Duodenal mucosa (tissue), 2 donors: Measurements from ENCODE around the gene MAP1LC3C.
A peak's percentile ranks its signal among the peaks of the same experiment; 100 is the strongest.

Experiments
- H3K27ac ChIP-seq: one replicate; pipeline ENCODE4 v1.7.0; 2013; ENCODE audit warnings: low read depth, low read length
- H3K27me3 ChIP-seq, 2 donors: one replicate each; pipeline ENCODE4 v1.7.0; 2013; ENCODE audit warnings: low read length in 2 of 2, control low read depth in 1 of 2; ENCODE audit not compliant: insufficient read depth in 2 of 2, control insufficient read depth in 1 of 2
- H3K36me3 ChIP-seq, 2 donors: one replicate each; pipeline ENCODE4 v1.7.0; 2013; ENCODE audit warnings: low read length in 2 of 2, control low read depth in 1 of 2; ENCODE audit not compliant: insufficient read depth in 2 of 2, control insufficient read depth in 1 of 2
- H3K4me1 ChIP-seq, 2 donors: one replicate each; pipeline ENCODE4 v1.7.0; 2013; ENCODE audit warnings: low read length in 2 of 2, control low read depth in 1 of 2; ENCODE audit not compliant: insufficient read depth in 2 of 2, control insufficient read depth in 1 of 2
- H3K4me3 ChIP-seq, 2 donors: one replicate each; pipeline ENCODE4 v1.7.0; 2013; ENCODE audit warnings: low read length in 2 of 2, low read depth in 1 of 2
- H3K9ac ChIP-seq, 2 donors: one replicate each; pipeline ENCODE4 v1.7.0; 2013; ENCODE audit warnings: low read length in 2 of 2, low read depth in 1 of 2
- H3K9me3 ChIP-seq, 2 donors: one replicate each; pipeline ENCODE4 v1.7.0; 2013; ENCODE audit warnings: low read length in 2 of 2, control low read depth in 1 of 2; ENCODE audit not compliant: control insufficient read depth in 1 of 2

The MAP1LC3C gene

DNA sequence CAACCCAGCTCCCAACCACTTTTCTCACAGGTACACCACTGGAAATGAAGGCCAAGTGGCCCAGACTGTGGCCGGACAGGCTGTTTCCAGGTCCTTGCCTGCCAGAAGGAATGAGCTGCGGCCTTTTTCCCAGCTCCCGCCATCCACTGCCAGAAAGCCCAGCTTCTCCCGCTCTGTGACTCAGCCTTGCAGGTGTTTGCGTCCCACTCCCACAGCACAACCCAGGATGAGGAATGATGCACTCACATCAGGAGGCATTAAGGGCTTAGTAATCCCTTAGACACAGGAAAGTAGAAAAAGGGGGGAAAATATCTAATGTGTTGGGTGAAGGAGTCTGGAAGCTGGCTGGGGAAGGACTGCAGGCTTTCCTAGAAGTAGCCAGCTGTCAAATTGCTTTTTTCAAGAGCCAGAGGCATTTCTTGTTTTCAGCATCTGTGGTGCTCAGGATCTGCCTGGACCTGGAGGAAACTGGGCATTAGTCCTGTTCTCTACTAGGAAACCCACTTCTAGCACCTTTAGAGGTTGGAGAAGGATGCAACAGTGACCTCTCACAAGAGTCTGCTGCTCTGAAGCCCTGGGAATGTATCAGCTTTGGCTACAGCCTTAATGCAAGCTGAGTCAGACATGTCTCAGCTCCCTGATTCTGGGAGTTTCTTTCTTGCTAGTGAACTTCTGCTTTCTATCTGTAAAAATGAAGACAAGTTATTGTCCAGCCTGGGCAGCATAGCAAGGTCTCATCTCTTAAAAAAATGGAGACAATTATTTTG lies 13.2 kb upstream of the MAP1LC3C start:
- H3K4me1 ChIP-seq = no peaks in the 10 kb centered on the region
- H3K4me3 ChIP-seq = no peak overlapping the region
- H3K27me3 ChIP-seq = no peaks in the 10 kb centered on the region
- no peaks in the 10 kb centered on the region for H3K36me3 ChIP-seq
- H3K9ac ChIP-seq = no peak overlapping the region
- H3K27ac ChIP-seq = no peak overlapping the region
- H3K9me3 ChIP-seq = no peaks in the 10 kb centered on the region

GRCh38 chr1:242008826-242009495 lies 10.1 kb upstream of the MAP1LC3C start:
- no peaks in the 10 kb centered on the region for H3K4me1 ChIP-seq
- no peak overlapping the region for H3K4me3 ChIP-seq
- H3K36me3 ChIP-seq = no peaks in the 10 kb centered on the region
- no peaks in the 10 kb centered on the region for H3K9me3 ChIP-seq
- no peak overlapping the region for H3K27ac ChIP-seq
- H3K9ac ChIP-seq = no peak overlapping the region
- no peaks in the 10 kb centered on the region for H3K27me3 ChIP-seq

GRCh38 chr1:242006976-242007375 lies 8.1 kb upstream of the MAP1LC3C start:
- H3K36me3 ChIP-seq = no peaks in the 10 kb centered on the region
- H3K27ac ChIP-seq = no peak overlapping the region
- H3K4me3 ChIP-seq = no peak overlapping the region
- H3K9ac ChIP-seq = no peak overlapping the region
- H3K27me3 ChIP-seq = no peaks in the 10 kb centered on the region
- H3K9me3 ChIP-seq = no peaks in the 10 kb centered on the region
- H3K4me1 ChIP-seq = no peaks in the 10 kb centered on the region

- Histone ChIP-seq H3K36me3 (no peaks in the 10 kb centered on the region), H3K27ac (no peak overlapping the region), H3K9ac (no peak overlapping the region), H3K4me3 (no peak overlapping the region), H3K4me1 (no peaks in the 10 kb centered on the region), H3K27me3 (no peaks in the 10 kb centered on the region), H3K9me3 (no peaks in the 10 kb centered on the region)
Observed at GRCh38 chr1:242005866-242006535, 7.1 kb upstream of the MAP1LC3C start.

DNA sequence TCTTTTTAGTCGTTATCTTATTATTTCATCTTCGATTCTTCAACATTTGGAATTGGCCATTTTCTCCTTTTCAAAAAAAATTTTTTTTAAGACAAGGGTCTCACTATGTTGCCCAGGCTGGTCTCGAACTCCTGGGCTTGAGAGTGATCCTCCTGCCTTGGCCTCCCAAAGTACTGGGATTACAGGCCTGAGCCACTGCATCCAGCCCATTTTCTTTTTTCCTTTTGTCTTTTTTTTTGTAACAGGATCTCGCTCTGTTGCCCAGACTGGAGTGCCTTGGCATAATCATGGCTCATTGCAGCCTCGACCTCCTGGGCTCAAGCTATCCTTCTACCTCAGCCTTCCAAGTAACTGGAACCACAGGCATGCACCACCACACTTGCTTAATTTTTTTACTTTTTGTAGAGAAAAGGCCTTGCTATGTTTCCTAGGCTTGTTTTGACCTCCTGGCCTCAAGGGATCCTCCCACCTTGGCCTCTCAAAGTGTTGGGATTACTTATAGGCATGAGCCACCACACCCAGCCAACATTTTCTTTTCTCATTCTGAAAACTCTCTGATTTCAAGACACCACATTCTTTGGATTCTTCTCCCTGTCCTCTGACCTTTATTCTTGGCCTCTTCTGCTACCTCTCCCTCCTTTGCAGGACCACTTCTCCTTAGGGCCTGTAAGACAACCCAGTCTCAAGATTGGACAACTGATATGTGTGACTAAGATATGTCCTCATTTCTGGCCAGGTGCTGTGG lies 6.0 kb upstream of the MAP1LC3C start:
- Histone ChIP-seq H3K9me3 (no peaks in the 10 kb centered on the region), H3K4me1 (no peaks in the 10 kb centered on the region), H3K27me3 (no peaks in the 10 kb centered on the region), H3K4me3 (no peak overlapping the region), H3K36me3 (no peaks in the 10 kb centered on the region), H3K27ac (no peak overlapping the region), H3K9ac (no peak overlapping the region)

DNA sequence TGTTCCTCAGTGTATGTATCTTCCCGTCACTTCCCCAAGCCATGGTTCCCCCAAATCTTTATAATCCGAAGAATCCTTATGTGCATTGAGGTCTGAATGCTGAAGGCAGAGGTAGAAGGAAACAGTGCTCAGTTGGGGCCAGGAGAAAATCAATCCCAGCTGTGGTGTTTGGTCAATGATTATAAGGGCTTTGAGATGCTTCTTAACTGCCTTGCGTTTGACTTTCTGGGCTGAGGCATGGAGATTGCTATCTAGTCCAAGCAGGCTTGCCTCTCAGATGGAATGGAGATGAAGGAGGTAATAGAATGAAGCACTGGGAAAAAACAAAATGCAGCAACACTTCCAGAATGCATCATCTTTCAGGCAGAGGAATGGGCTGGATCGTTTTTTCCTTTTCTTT lies 3.6 kb upstream of the MAP1LC3C start:
- Histone ChIP-seq H3K36me3 (no peaks in the 10 kb centered on the region), H3K27ac (no peak overlapping the region), H3K9ac (no peak overlapping the region), H3K27me3 (no peaks in the 10 kb centered on the region), H3K4me1 (peaks cover 5% of the 10 kb centered on the region in 2 donors), H3K4me3 (no peak overlapping the region), H3K9me3 (no peaks in the 10 kb centered on the region)

DNA sequence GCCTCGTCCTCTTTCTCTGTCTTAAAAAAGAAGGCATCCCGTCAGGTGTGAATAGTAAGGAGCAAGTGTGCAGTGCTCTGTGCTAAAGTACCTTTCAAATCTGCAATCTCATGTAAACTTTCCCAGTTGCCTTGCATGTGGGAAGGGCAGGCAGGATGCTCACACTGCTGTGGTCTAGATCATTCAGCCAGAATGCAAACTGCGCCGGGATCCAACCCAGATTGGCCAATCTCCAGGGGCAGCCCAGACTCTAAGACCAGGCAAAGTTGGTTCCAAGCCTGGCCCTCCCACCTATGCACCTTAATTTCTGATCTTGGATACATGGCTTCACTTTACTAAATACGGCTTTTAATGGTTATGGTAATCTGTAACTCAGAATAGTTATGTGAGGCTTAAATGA lies 3.2 kb upstream of the MAP1LC3C start:
- Histone ChIP-seq H3K4me3 (no peak overlapping the region), H3K36me3 (no peaks in the 10 kb centered on the region), H3K4me1 (peaks cover 5% of the 10 kb centered on the region in 2 donors), H3K27ac (no peak overlapping the region), H3K9ac (no peak overlapping the region), H3K27me3 (no peaks in the 10 kb centered on the region), H3K9me3 (no peaks in the 10 kb centered on the region)

DNA sequence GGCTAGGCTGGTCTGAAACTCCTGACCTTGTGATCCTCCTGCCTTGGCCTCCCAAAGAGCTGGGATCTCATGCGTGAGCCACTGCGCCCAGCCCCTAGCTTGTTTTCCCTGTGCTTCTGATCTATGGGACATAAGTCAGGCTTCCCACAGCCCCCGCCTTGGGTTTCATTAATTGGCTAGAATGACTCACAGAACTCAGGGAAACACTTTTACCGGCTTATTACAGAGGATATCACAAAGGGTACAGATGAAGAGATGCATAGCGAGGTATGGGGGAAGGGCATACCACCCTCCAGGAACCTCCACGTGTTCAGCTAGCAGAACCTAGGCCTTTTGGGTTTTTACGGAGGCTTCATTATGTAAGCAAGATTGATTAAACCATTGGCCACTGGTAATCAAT lies 1.5 kb upstream of the MAP1LC3C start:
- Histone ChIP-seq H3K4me1 (peaks cover 5% of the 10 kb centered on the region in 2 donors), H3K9ac (no peak overlapping the region), H3K27ac (no peak overlapping the region)

DNA sequence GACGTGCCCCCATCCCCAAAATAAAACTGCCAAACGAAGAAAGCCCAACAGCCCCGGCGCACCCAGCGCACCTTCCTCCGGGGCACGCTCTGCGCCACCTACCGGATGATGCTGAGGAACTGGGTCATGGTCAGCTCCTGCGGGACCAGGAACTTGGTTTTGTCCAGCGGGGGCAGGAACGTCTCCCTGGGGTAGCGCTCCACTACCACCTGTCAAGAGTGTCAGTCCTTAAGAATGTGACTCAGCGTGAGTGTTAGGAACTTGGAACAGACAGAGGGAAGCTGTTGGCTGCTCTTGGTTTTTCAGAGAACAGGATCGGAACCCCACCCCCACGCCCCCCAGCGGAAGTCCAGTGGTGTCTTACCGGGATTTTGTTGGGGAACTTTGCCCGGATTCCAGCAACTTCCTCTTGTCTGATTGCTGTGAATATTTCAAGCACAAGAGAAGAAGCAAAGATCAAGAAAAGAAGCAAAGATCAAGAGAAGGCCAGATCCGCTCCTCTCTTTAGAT lies 431 bp downstream of the MAP1LC3C start:
- no peaks in the 10 kb centered on the region for H3K27me3 ChIP-seq
- no peak overlapping the region for H3K9ac ChIP-seq
- no peaks in the 10 kb centered on the region for H3K36me3 ChIP-seq
- H3K27ac ChIP-seq = no peak overlapping the region
- H3K9me3 ChIP-seq = no peaks in the 10 kb centered on the region
- peaks cover 5% of the 10 kb centered on the region in 2 donors for H3K4me1 ChIP-seq
- H3K4me3 ChIP-seq = peak overlapping the region; percentile 45 to 58

More for the DNA sequence above, 1.5 kb upstream of the MAP1LC3C start:
- Histone ChIP-seq H3K27me3 (no peaks in the 10 kb centered on the region), H3K9me3 (no peaks in the 10 kb centered on the region), H3K4me3 (no peak overlapping the region), H3K36me3 (no peaks in the 10 kb centered on the region)
